HCT116 (cell line): ENCODE results near the gene SAC3D1. TPM values are rescaled to one million over a fixed set of nuclear protein-coding genes. Genes with fewer than 3 reads are reported as not detected.

Experiments used
- ATAC-seq: fragments of 200-7000 bp; cut with Tn5 transposase; 2 replicates; pipeline ENCODE4 v1.9.1; 2020; ENCODE audit warnings: mild to moderate bottlenecking, moderate library complexity
- BruUV-seq: library from RNA; stranded (reverse); fragments of 400-500 nt; replicated peaks from 2 replicates; lab custom pipeline; 2021; lab: Mats Ljungman, UMichigan
- CTCF ChIA-PET: fragments of 300-600 bp; sonication (Branson Sonifier 250); formaldehyde crosslinking; loops from one replicate; lab custom pipeline; 2021; ENCODE audit warnings: antibody characterized with exemption; lab: Charles Lee
- POLR2A ChIA-PET: fragments of 300-600, 350-600 bp; sonication (Branson Sonifier 250); formaldehyde crosslinking; loops from one replicate; lab custom pipeline; 2021; ENCODE audit warnings: antibody characterized with exemption; lab: Charles Lee
- RAD21 ChIA-PET, 2 experiments: fragments of 300-600 bp; sonication (Branson Sonifier 250); formaldehyde crosslinking; loops; one replicate each; lab custom pipeline; 2023; ENCODE audit warnings: low total read pairs in 2 of 2; ENCODE audit not compliant: uncharacterized antibody in 2 of 2, unreplicated experiment in 2 of 2, low non-redundant PET in 1 of 2; lab: Charles Lee
- DNase-seq: peaks from one replicate; pipeline ENCODE4 v3.0.0-alpha.2; 2010; ENCODE audit warnings: low read depth, low spot score
- H2AFZ ChIP-seq: fragments of 200-600 bp; shearing (Covaris generic), sonication (generic); 2 replicates; pipeline ENCODE4 v1.6.1; 2017; ENCODE audit warnings: low read depth, mixed run types, mixed read lengths, antibody characterized with exemption, low read length; ENCODE audit not compliant: poor library complexity, severe bottlenecking
- H3K27ac ChIP-seq: 2 replicates; pipeline ENCODE4 v1.5.1; 2012; ENCODE audit warnings: low read depth, low read length
- H3K27me3 ChIP-seq: fragments of 200-600 bp; sonication (generic); 2 replicates; pipeline ENCODE4 v1.6.1; 2016; ENCODE audit warnings: mixed run types, low read length, mixed read lengths; ENCODE audit not compliant: insufficient read depth
- H3K36me3 ChIP-seq, 2 experiments: fragments of 200-500 bp in 1 of 2; fragments of 200-600 bp in 1 of 2; sonication (Bioruptor generic) in 1 of 2; sonication (generic) in 1 of 2; 2 replicates each; pipeline versions ENCODE4 v1.5.1 to v1.6.1; 2014 to 2016; ENCODE audit warnings: low read length in 2 of 2, inconsistent platforms in 1 of 2, mixed read lengths in 1 of 2, mixed run types in 1 of 2; ENCODE audit not compliant: insufficient read depth in 2 of 2, control insufficient read depth in 1 of 2
- H3K4me1 ChIP-seq, 2 experiments: fragments of 200-600 bp in 1 of 2; sonication (generic) in 1 of 2; 2 replicates each; pipeline versions ENCODE4 v1.5.1 to v1.6.1; 2012 to 2017; ENCODE audit warnings: low read length in 2 of 2, inconsistent platforms in 1 of 2, mild to moderate bottlenecking in 1 of 2, mixed read lengths in 1 of 2, mixed run types in 1 of 2, moderate library complexity in 1 of 2; ENCODE audit not compliant: insufficient read depth in 2 of 2, control insufficient read depth in 1 of 2
- H3K4me2 ChIP-seq: fragments of 200-600 bp; sonication (generic); 2 replicates; pipeline ENCODE4 v1.6.1; 2017; ENCODE audit warnings: mixed run types, low read length, mixed read lengths
- H3K4me3 ChIP-seq, 2 experiments: fragments of 200-600 bp in 1 of 2; sonication (generic) in 1 of 2; replicated peaks in 1 of 2; 2 replicates each; pipeline ENCODE4 v1.5.1; 2011 to 2016; ENCODE audit warnings: low read length in 2 of 2, control low read depth in 1 of 2, low read depth in 1 of 2, mild to moderate bottlenecking in 1 of 2, mixed read lengths in 1 of 2, mixed run types in 1 of 2
- H3K79me2 ChIP-seq: fragments of 200-600 bp; sonication (generic); 2 replicates; pipeline ENCODE4 v1.6.1; 2017; ENCODE audit warnings: mild to moderate bottlenecking, mixed run types, low read length, moderate library complexity, mixed read lengths; ENCODE audit not compliant: insufficient read depth
- H3K9ac ChIP-seq: fragments of 200-600 bp; sonication (generic); 2 replicates; pipeline ENCODE4 v1.6.1; 2016; ENCODE audit warnings: low read length, mixed read lengths
- H3K9me2 ChIP-seq: fragments of 200-600 bp; sonication (generic), shearing (Covaris generic); 2 replicates; pipeline ENCODE4 v1.6.1; 2017; ENCODE audit warnings: mixed run types, mild to moderate bottlenecking, moderate library complexity; ENCODE audit not compliant: insufficient read depth
- H3K9me3 ChIP-seq, 2 experiments: fragments of 200-500 bp in 1 of 2; fragments of 200-600 bp in 1 of 2; sonication (Bioruptor generic) in 1 of 2; sonication (generic) in 1 of 2; 2 replicates each; pipeline ENCODE4 v1.6.1; 2014 to 2017; ENCODE audit warnings: low read length in 2 of 2, mixed read lengths in 2 of 2, inconsistent platforms in 1 of 2, low read depth in 1 of 2, mild to moderate bottlenecking in 1 of 2, mixed run types in 1 of 2, moderate library complexity in 1 of 2; ENCODE audit not compliant: control insufficient read depth in 1 of 2, insufficient read depth in 1 of 2
- H4K20me1 ChIP-seq: fragments of 200-600 bp; sonication (generic), shearing (Covaris generic); 2 replicates; pipeline ENCODE4 v1.6.1; 2017; ENCODE audit warnings: mixed run types, mild to moderate bottlenecking, moderate library complexity; ENCODE audit not compliant: insufficient read depth
- EGR1 ChIP-seq: IDR thresholded peaks from 2 replicates; pipeline ENCODE4 v1.6.1; 2012; ENCODE audit warnings: low read depth
- EZH2 ChIP-seq: fragments of 200-600 bp; sonication (generic); IDR thresholded peaks from 2 replicates; pipeline ENCODE4 v1.6.1; 2017; ENCODE audit warnings: antibody characterized with exemption, mixed run types
- EZH2phosphoT487 ChIP-seq: fragments of 200-600 bp; IDR thresholded peaks from 2 replicates; pipeline ENCODE4 v1.6.1; 2018; ENCODE audit warnings: antibody characterized with exemption, borderline replicate concordance
- FOSL1 ChIP-seq: IDR thresholded peaks from 2 replicates; pipeline ENCODE4 v1.6.1; 2012; ENCODE audit warnings: low read depth
- JUND ChIP-seq: IDR thresholded peaks from 2 replicates; pipeline ENCODE4 v1.6.1; 2012
- SIN3A ChIP-seq: IDR thresholded peaks from 2 replicates; pipeline ENCODE4 v1.6.1; 2012; ENCODE audit warnings: low read depth
- YY1 ChIP-seq: IDR thresholded peaks from 2 replicates; pipeline ENCODE4 v1.6.1; 2011; ENCODE audit warnings: low read length, low read depth, moderate library complexity, mild to moderate bottlenecking; ENCODE audit not compliant: insufficient replicate concordance; ENCODE audit errors: extremely low read depth
- ZFX ChIP-seq: fragments of 450-650 bp; IDR thresholded peaks from 2 replicates; pipeline ENCODE4 v1.6.1; 2017
- intact Hi-C: fragments of 100-400 bp; cut with micrococcal nuclease; formaldehyde crosslinking; loops from 2 replicates; pipeline ENCODE4 v1.10.0; 2022
- total RNA-seq: library from RNA; stranded (reverse); gene quantifications from one replicate; pipeline ENCODE4 v1.2.1, GENCODE V29; 2021; ENCODE audit not compliant: unreplicated experiment
- TF ChIP-seq, protein P1 (sequence below): IDR thresholded peaks from 2 replicates; pipeline ENCODE4 v1.6.1; 2011; ENCODE audit warnings: mild to moderate bottlenecking, low read length, moderate library complexity; ENCODE audit not compliant: insufficient replicate concordance; ENCODE audit errors: extremely low read depth
- TF ChIP-seq, protein P2 (sequence below): IDR thresholded peaks from 2 replicates; pipeline ENCODE4 v1.6.1; 2012; ENCODE audit warnings: low read depth

The SAC3D1 gene
- total RNA-seq, 1 experiment from 2014 or later: 36.9 TPM

DNA sequence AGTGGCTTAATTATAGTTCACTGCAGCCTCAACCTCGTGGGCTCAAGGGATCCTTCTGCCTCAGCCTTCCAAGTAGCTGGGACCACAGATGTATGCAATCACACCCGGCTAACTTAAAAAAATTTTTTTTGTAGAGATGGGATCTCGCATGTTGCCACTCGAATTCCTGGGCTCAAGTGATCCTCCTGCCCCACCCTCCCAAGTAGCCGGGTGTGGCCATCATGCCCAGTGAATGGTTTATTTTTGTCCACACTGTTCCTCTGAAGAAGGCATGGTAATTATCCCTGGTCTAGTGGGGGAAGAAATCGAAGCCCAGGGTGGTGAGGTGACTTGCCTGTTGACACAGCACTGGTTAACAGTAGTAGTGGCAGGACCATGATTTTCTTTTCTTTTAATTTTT, 1.9 kb downstream of the SAC3D1 start:
- Histone ChIP-seq H3K36me3 (peaks cover 2 to 8% of the 10 kb centered on the region in 2 experiments; a peak in 2 of 4 replicates), H3K4me2 (peak overlapping the region; percentile 92), H3K4me1 (peaks cover 27 to 35% of the 10 kb centered on the region in 2 experiments), H3K4me3 (peak overlapping the region; percentile 83 to 92), H2AFZ (no peak overlapping the region), H4K20me1 (no peaks in the 10 kb centered on the region), H3K9ac (peak overlapping the region; percentile 91), H3K9me2 (no peaks in the 10 kb centered on the region), H3K27me3 (no peaks in the 10 kb centered on the region), H3K9me3 (no peaks in the 10 kb centered on the region), H3K79me2 (peaks cover 25% of the 10 kb centered on the region), H3K27ac (peak overlapping the region; percentile 97)
- ChIA-PET CTCF (interaction anchor here (1.7 kb wide), 1 partner anchor 29 kb away, joined by 4 read pairs; the partner anchor contains the start of gene ARL2), RAD21 (interaction anchor here in 1 of 2 experiments (0.7 kb wide), 1 partner anchor 126 kb away, joined by 7 read pairs; no protein-coding TSS in a partner anchor), POLR2A (no interaction called here)
- BruUV-seq: no TSS peak
- ATAC-seq (no peak), DNase-seq (no peak)
- TF ChIP-seq FOSL1 (no peak), ZFX (no peak), EGR1 (no peak), YY1 (no peak), EZH2 (no peak), EZH2phosphoT487 (no peak), SIN3A (no peak), JUND (no peak)
- TF ChIP-seq, protein P1, sequence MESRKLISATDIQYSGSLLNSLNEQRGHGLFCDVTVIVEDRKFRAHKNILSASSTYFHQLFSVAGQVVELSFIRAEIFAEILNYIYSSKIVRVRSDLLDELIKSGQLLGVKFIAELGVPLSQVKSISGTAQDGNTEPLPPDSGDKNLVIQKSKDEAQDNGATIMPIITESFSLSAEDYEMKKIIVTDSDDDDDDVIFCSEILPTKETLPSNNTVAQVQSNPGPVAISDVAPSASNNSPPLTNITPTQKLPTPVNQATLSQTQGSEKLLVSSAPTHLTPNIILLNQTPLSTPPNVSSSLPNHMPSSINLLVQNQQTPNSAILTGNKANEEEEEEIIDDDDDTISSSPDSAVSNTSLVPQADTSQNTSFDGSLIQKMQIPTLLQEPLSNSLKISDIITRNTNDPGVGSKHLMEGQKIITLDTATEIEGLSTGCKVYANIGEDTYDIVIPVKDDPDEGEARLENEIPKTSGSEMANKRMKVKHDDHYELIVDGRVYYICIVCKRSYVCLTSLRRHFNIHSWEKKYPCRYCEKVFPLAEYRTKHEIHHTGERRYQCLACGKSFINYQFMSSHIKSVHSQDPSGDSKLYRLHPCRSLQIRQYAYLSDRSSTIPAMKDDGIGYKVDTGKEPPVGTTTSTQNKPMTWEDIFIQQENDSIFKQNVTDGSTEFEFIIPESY: no peak
- TF ChIP-seq, protein P2, sequence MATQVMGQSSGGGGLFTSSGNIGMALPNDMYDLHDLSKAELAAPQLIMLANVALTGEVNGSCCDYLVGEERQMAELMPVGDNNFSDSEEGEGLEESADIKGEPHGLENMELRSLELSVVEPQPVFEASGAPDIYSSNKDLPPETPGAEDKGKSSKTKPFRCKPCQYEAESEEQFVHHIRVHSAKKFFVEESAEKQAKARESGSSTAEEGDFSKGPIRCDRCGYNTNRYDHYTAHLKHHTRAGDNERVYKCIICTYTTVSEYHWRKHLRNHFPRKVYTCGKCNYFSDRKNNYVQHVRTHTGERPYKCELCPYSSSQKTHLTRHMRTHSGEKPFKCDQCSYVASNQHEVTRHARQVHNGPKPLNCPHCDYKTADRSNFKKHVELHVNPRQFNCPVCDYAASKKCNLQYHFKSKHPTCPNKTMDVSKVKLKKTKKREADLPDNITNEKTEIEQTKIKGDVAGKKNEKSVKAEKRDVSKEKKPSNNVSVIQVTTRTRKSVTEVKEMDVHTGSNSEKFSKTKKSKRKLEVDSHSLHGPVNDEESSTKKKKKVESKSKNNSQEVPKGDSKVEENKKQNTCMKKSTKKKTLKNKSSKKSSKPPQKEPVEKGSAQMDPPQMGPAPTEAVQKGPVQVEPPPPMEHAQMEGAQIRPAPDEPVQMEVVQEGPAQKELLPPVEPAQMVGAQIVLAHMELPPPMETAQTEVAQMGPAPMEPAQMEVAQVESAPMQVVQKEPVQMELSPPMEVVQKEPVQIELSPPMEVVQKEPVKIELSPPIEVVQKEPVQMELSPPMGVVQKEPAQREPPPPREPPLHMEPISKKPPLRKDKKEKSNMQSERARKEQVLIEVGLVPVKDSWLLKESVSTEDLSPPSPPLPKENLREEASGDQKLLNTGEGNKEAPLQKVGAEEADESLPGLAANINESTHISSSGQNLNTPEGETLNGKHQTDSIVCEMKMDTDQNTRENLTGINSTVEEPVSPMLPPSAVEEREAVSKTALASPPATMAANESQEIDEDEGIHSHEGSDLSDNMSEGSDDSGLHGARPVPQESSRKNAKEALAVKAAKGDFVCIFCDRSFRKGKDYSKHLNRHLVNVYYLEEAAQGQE: no peak
- intact Hi-C loops: loop anchor here (5.0 kb wide), 1 partner anchor 39 kb away; the partner anchor contains the start of genes CDCA5 and ZFPL1
